Cardiac ventricle fibroblast (primary cell): Measurements from ENCODE around the gene FNIP1. TPM values are rescaled to one million over a fixed set of nuclear protein-coding genes. Genes with fewer than 3 reads are reported as not detected.

Source experiments
- total RNA-seq: library from RNA; depleted of rRNA; stranded (reverse); fragments of >200 nt; gene quantifications from 2 replicates; pipeline ENCODE4 v1.2.3, GENCODE V29; 2015

FNIP1 gene
- 26.2 and 31.1 TPM in 2 replicates for total RNA-seq

DNA sequence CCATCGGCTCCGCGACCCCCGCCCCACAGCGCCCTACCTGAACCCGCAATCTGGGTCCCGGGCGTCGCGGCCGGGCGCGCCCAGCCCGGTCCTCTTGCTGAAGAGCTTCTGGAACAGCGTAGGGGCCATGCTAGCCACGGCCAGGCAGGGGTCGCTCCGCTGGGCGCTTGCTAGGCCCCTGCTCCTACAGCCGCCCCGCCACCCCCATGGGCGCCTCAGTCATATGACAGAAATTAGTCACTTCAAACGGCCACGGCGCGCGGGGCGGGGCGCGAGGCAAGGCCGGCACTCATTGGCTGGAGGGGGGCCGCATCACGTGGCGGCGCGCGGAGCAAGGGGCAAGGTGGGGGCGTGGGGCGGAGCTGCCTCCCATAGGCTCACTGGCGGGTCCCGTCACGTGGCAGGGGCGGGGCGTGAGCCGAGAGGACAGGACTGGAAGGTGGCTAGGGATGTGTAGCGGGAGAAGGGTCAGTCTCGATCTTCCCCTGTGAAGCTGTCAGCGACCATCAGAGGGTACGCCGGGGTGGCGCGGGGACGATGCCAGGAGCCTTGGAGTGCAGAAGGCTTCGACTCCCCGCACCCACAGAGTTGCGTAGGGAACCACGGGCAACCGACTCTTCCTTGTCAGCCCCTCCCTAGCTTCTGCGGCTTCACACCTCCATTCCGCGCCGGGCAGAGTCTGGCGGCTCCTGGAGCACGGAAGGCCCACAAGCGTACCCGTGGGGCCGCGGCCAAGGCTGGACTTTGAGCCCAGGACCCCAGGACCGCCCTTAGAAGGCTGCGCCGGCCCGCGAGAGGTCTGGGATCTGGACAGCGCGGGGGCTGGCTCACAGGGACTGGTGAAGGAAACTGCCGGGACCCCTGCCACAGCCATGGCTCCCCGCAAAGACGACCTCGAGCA lies at the start of gene FNIP1:
Gene FNIP1 (minus strand): TSS at position 225 of the 901 bp plus-strand sequence. CDS start 96 bp downstream, at position 129.

DNA sequence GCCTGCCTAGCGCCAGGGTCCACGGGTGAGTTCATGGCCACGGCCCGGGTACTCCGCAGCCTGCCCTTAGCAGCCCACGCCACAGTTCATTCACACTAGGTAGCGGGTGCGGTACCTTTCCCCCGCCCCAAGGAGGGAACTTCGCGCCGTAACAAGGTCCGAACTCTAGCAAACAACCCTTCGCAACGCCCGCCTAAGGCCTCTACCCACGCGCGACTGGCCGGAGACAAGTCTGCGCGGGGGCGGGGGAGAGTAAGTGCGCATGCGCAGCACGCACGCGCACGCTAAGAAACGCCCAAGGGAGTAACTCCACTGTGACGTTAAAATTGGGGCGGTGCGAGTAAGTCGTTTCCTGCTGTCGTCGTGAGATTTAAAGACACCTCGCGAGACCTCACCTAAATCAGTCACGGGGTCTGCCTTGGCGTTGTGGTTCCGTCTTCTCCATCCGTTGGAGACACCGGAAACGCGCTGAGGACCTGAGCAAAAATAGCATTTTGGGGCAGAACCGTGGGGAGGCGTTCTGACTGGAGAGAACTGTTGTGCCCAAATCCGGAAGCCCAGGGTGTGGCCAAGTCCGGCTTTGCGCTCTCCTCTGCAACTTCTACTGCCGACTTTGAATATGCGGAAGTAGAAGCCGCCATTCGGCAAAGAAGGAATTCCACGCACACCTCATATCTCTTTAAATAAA lies 161.7 kb downstream of the FNIP1 start, which contains the start of gene RAPGEF6:
Gene RAPGEF6 (minus strand): TSS at position 234 of the 688 bp plus-strand sequence. CDS start 199 bp downstream, at position 35.

Other genes starting within 250 kb of the FNIP1 start
- 6.5 and 10.6 TPM in 2 replicates for gene RAPGEF6, start 161.8 kb downstream of the FNIP1 start, total RNA-seq
- 0.12 TPM in 1 of 2 replicates, not detected in the other for gene MEIKIN, start 148.6 kb upstream of the FNIP1 start, total RNA-seq
- gene ACSL6, start 214.6 kb upstream of the FNIP1 start, total RNA-seq, result not detected in 2 replicates